GM10248 (cell line): ENCODE measurements around the gene CD93.

ENCODE experiments used
- CTCF ChIA-PET: fragments of 300-600 bp; sonication (Branson Sonifier 250); formaldehyde crosslinking; extraction: SDS; loops from one replicate; lab custom pipeline; 2021; ENCODE audit warnings: antibody characterized with exemption; lab: Yijun Ruan, JAX
- POLR2A ChIA-PET: fragments of 350-650 bp; sonication (Branson Sonifier 250); formaldehyde crosslinking; extraction: SDS; loops from one replicate; lab custom pipeline; 2020; ENCODE audit warnings: antibody characterized with exemption; lab: Yijun Ruan, JAX
- DNase-seq: peaks from one replicate; pipeline ENCODE4 v3.0.0; 2012; ENCODE audit errors: extremely low spot score
- TF ChIP-seq, protein P1 (sequence below): IDR thresholded peaks from 2 replicates; pipeline ENCODE4 v1.5.1; 2012; ENCODE audit warnings: mild to moderate bottlenecking, low read depth; ENCODE audit errors: extremely low read depth, missing control alignments, control extremely low read depth

Gene CD93

DNA sequence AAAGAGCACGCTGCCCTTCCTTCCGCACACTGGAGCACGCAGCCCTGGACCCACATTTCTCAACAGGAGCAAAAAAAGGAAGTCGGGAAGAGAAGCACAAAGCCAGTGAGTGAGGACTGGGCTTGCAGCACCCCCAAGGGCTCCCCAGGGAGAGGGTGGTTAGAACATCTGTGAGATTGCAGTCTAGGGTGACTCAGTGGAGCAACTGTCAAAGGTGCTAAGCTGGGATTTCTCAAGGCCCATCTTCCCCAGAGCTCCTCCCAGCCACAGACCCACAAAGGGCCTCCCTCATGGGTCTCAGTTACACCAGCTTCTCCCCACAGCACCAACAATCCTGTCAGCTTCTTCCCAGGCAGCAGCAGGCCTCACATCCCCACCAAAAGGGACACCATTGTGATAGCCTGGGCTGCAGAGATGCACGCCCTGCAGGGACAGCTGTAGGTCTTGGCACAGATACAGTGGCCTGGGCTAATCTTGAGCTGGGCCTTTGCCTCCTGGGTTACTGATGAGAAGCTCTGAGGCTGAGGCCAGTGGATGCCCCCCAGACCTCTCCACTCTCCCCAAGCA is 39.6 kb upstream of the CD93 start:
- CTCF ChIA-PET, result interaction anchor here (1.0 to 2.3 kb wide), 8 partner anchors 8 to 75 kb away, joined by 3 to 10 read pairs (median 6); no protein-coding TSS in a partner anchor
- TF ChIP-seq, protein P1, sequence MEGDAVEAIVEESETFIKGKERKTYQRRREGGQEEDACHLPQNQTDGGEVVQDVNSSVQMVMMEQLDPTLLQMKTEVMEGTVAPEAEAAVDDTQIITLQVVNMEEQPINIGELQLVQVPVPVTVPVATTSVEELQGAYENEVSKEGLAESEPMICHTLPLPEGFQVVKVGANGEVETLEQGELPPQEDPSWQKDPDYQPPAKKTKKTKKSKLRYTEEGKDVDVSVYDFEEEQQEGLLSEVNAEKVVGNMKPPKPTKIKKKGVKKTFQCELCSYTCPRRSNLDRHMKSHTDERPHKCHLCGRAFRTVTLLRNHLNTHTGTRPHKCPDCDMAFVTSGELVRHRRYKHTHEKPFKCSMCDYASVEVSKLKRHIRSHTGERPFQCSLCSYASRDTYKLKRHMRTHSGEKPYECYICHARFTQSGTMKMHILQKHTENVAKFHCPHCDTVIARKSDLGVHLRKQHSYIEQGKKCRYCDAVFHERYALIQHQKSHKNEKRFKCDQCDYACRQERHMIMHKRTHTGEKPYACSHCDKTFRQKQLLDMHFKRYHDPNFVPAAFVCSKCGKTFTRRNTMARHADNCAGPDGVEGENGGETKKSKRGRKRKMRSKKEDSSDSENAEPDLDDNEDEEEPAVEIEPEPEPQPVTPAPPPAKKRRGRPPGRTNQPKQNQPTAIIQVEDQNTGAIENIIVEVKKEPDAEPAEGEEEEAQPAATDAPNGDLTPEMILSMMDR, result no peak
- POLR2A ChIA-PET, result no interaction called here
- DNase-seq, result peak; percentile 40

DNA sequence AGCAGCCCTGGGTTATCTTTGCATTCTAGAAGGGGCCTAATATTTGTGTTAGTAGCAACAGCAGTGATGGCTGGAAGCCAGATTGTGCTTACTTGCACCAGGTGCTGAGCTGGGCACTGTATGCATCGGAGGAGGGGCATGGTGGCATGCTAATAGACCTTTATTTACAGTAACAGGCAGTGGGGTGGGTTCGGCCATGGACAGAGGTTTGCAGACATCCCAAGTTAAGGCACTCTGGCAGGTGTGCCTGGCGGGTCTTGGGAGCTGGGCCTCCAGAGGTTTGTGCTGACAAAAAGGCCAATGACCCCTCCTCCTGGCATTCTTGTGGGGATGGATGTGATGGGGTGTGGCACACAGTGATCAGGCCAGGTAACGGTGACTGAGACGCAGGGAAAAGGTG is 39.0 kb upstream of the CD93 start:
- TF ChIP-seq, protein P1, result no peak
- ChIA-PET CTCF (interaction anchor here (1.0 to 2.3 kb wide), 9 partner anchors 9 to 76 kb away, joined by 3 to 10 read pairs (median 6); no protein-coding TSS in a partner anchor), POLR2A (no interaction called here)
- DNase-seq, result no peak

DNA sequence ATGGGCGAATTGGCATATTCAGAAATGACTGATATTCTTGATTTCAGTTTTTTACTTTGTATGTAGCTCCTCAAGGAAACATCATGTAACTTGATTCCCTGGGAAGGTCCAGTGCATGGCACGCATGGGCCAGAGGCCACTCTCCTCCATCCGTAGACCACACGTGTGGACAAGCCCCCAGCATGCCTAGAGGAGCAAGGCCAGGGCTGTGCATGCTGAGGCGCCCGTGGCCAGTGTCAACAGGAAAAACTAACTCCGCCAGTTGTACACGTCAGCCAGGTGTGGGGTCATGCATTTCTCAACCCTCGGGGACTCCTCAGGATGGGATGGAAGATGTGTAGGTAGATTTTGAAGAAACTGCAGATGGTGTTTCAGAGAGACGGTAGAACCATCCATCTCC is 37.8 kb upstream of the CD93 start:
- CTCF ChIA-PET, result interaction anchor here (1.1 to 1.6 kb wide), 3 partner anchors 10 to 218 kb away, joined by 3 to 4 read pairs (median 3); no protein-coding TSS in a partner anchor

DNA sequence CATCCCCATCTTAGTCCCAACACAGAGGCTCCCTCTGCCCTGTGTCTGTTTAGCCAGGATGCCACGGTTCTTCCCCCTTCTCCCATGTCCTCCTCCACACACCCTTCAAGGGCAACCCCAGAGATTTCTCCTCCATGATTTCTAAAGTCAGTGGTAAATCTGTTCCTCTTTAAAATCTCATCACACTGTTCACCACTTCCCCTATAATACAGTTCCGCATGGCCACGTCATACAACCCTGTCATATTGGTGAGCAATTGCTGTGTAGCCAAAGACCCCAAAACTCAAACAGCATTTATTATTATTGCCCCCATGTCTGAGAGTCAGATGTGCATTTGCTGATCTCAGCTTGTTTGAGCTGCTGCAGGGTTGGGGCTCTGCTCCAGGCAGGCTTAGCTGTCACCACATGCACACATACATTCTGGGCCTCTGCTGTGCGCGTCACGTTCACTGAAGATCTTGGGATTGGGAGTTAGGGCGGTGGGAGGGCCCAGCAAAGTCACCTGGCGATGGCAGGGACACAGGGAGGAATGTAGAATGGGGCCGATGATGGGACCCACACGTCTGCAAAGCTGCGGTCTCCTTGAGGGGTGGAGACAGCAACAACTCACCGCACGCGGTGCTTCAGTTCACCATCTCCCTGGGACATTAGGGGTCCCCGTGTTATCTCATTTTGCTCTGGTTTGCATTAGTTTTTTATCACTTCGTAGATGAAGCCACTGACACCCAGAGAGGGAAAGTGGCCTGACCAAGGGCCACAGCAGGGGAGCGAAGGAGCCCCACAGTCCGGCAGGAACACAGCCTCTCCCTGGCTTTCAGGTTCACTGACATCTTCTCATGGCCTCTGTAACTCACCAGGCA is 36.9 kb upstream of the CD93 start:
- CTCF ChIA-PET, result interaction anchor here (1.1 to 1.4 kb wide), 2 partner anchors 23 to 219 kb away, joined by 3 read pairs; no protein-coding TSS in a partner anchor
- POLR2A ChIA-PET, result no interaction called here
- no peak for DNase-seq
- TF ChIP-seq, protein P1, result no peak

More for the DNA sequence above, 37.8 kb upstream of the CD93 start:
- no peak for DNase-seq
- POLR2A ChIA-PET, result interaction anchor here (0.6 kb wide), 1 partner anchor 226 kb away, joined by 7 read pairs; no protein-coding TSS in a partner anchor
- TF ChIP-seq, protein P1, result no peak

DNA sequence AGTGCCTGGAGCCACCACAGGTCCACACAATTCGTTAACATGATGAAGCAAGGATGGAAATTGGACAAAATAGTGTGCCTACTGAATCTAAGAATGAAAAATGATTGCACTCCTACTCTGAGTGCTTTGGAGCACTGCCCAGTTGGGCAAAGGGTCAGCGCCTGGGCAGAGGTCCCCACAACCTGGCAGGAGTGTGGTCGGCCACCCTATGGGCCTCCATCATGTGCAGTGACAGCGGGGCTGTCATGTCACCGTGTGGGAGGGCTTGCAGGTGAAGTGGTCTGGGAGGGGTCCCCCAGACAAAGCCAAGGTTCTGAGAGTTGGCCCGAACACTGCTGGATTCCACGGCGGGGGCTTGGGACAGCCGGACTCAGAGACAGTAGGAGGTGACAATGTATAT is 36.2 kb upstream of the CD93 start:
- POLR2A ChIA-PET, result no interaction called here
- no peak for DNase-seq
- TF ChIP-seq, protein P1, result no peak
- CTCF ChIA-PET, result no interaction called here

DNA sequence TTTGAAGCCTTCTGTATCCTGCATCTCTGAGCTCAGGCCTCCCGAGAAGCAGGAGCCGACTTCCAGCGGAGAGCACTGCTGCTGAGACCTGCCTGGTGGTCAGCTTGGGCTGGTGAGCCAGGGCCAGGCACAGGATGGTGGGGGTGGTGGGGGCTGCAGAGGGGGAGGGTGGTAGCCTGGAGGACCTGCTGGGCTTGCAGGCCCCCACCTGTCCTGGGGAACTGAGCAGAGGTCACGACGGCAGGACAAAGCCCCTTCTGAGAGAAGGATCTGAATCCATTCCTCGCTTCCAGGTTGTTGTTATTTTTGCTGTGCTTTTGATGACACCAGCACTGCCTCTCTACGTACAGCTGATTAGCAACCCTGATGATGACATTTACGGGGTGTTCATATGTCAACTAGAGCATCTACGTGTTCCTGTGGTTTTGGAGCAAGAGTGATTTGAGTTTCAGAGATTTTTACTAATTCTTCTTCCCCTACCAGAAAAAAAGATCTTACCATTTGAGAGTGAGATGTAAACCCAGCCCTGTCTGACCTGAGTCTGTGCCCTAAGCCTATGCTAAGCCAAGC is 35.7 kb upstream of the CD93 start:
- TF ChIP-seq, protein P1, result no peak
- DNase-seq, result no peak
- POLR2A ChIA-PET, result no interaction called here
- CTCF ChIA-PET, result no interaction called here
